HEK293T (cell line): ENCODE data around the gene OR2AT4.

ENCODE experiments used
- BHLHE40 ChIP-seq: fragments of 450-650 bp; IDR thresholded peaks from 2 replicates; pipeline ENCODE4 v1.6.1; 2016; ENCODE audit warnings: mild to moderate bottlenecking, moderate library complexity, borderline replicate concordance
- CTBP1 ChIP-seq: fragments of 450-650 bp; IDR thresholded peaks from 2 replicates; pipeline ENCODE4 v1.6.1; 2016; ENCODE audit warnings: borderline replicate concordance
- ELF4 ChIP-seq: fragments of 450-650 bp; IDR thresholded peaks from 2 replicates; pipeline ENCODE4 v1.6.1; 2017; ENCODE audit warnings: antibody characterized with exemption
- FOXA1 ChIP-seq: fragments of 450-650 bp; IDR thresholded peaks from 2 replicates; pipeline ENCODE4 v1.6.1; 2016; ENCODE audit warnings: mild to moderate bottlenecking
- FOXK2 ChIP-seq: fragments of 450-650 bp; IDR thresholded peaks from 2 replicates; pipeline ENCODE4 v1.6.1; 2016; ENCODE audit warnings: mild to moderate bottlenecking
- FOXM1 ChIP-seq: fragments of 450-650 bp; IDR thresholded peaks from 2 replicates; pipeline ENCODE4 v1.6.1; 2017; ENCODE audit warnings: mild to moderate bottlenecking, borderline replicate concordance
- L3MBTL2 ChIP-seq: fragments of 450-650 bp; conservative IDR thresholded peaks from 2 replicates; pipeline ENCODE4 v1.6.1; 2016; ENCODE audit warnings: mild to moderate bottlenecking
- LEF1 ChIP-seq: fragments of 450-650 bp; IDR thresholded peaks from 2 replicates; pipeline ENCODE4 v1.6.1; 2017; ENCODE audit warnings: mild to moderate bottlenecking, borderline replicate concordance
- NFRKB ChIP-seq: fragments of 450-650 bp; IDR thresholded peaks from 2 replicates; pipeline ENCODE4 v1.6.1; 2016; ENCODE audit warnings: mild to moderate bottlenecking, moderate library complexity
- SP1 ChIP-seq: fragments of 450-650 bp; IDR thresholded peaks from 2 replicates; pipeline ENCODE4 v1.6.1; 2017

DNA sequence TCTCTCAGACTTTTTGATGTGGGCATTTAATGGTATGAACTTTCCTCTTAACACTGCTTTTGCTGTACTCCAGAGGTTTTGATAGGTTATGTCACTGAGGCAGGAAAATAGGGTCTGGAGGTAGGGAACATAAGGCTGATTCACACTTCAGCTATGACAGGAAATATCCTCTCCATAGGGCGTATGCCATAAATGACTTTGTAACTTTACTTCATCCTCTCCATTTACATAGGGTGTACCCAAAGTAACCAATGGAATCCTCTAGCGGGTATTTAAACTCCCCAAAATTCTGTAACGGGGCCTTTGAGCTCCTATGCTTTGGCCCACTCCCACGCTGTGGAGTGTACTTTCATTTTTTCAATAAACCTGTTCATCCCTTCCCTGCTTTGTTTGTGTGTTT lies 49.5 kb downstream of the OR2AT4 start:
- TF ChIP-seq FOXK2 (no peak), FOXM1 (no peak), CTBP1 (no peak), NFRKB (no peak), BHLHE40 (no peak), FOXA1 (no peak), L3MBTL2 (no peak), ELF4 (no peak), SP1 (no peak), LEF1 (no peak)
